GM12878 (cell line): ENCODE measurements around the gene PRDM16. TPM values are rescaled to one million over a fixed set of nuclear protein-coding genes. Genes with fewer than 3 reads are reported as not detected.

Experiments used
- ATAC-seq: fragments of 200-7000 bp; cut with Tn5 transposase; 3 replicates; pipeline ENCODE4 v1.9.1; 2020; ENCODE audit warnings: mild to moderate bottlenecking, moderate library complexity
- BruUV-seq: library from RNA; stranded (reverse); fragments of 400-500 nt; replicated peaks from 2 replicates; lab custom pipeline; 2021; lab: Mats Ljungman, UMichigan
- CTCF ChIA-PET: fragments of 300-600 bp; sonication (Branson Sonifier 250); formaldehyde crosslinking; extraction: SDS; loops from one replicate; lab custom pipeline; 2021; ENCODE audit warnings: inconsistent platforms; lab: Yijun Ruan, JAX
- POLR2A ChIA-PET: fragments of 350-600 bp; formaldehyde crosslinking; extraction: SDS; loops from one replicate; lab custom pipeline; 2021; ENCODE audit warnings: inconsistent platforms; lab: Charles Lee
- RAD21 ChIA-PET: fragments of 300-600 bp; sonication (Branson Sonifier 250); formaldehyde crosslinking; loops from one replicate; lab custom pipeline; 2023; ENCODE audit warnings: antibody characterized with exemption; ENCODE audit not compliant: unreplicated experiment; lab: Charles Lee
- SMC1A ChIA-PET: fragments of 300-600 bp; sonication (Branson Sonifier 250); formaldehyde crosslinking; loops from one replicate; lab custom pipeline; 2023; ENCODE audit not compliant: unreplicated experiment, uncharacterized antibody; lab: Charles Lee
- DNase-seq: peaks from one replicate; pipeline ENCODE4 v3.0.0-alpha.2; 2011; ENCODE audit warnings: low read depth, low spot score
- FAIRE-seq: peaks from 3 replicates; lab custom pipeline; 2011; peaks lifted over from hg19 to GRCh38; lab: Jason Lieb, UNC
- H2AFZ ChIP-seq: 2 replicates; pipeline ENCODE4 v1.6.0; 2011; ENCODE audit warnings: low read depth, low read length, control low read depth; ENCODE audit not compliant: control insufficient read depth
- H3K27ac ChIP-seq: 2 replicates; pipeline ENCODE4 v1.5.1; 2011; ENCODE audit warnings: control low read depth; ENCODE audit not compliant: control insufficient read depth, insufficient read depth
- H3K27me3 ChIP-seq, 2 experiments: replicated peaks in 1 of 2; 2 replicates each; pipeline versions ENCODE4 v1.6.0 to v1.6.1; 2011; ENCODE audit warnings: low read length in 1 of 2; ENCODE audit not compliant: control insufficient read depth in 2 of 2, insufficient read depth in 2 of 2
- H3K36me3 ChIP-seq, 2 experiments: 2 replicates each; pipeline ENCODE4 v1.5.1; 2011; ENCODE audit warnings: low read length in 1 of 2; ENCODE audit not compliant: control insufficient read depth in 2 of 2, insufficient read depth in 2 of 2
- H3K4me1 ChIP-seq: 2 replicates; pipeline ENCODE4 v1.6.1; 2011; ENCODE audit warnings: mild to moderate bottlenecking, low read length, moderate library complexity, mixed read lengths; ENCODE audit not compliant: control insufficient read depth, insufficient read depth
- H3K4me2 ChIP-seq: 2 replicates; pipeline ENCODE4 v1.6.0; 2011; ENCODE audit warnings: control low read depth; ENCODE audit not compliant: control insufficient read depth, insufficient read depth
- H3K4me3 ChIP-seq: fragments of 200-600 bp; sonication (generic); 2 replicates; pipeline ENCODE4 v1.5.1; 2016
- H3K79me2 ChIP-seq: 2 replicates; pipeline ENCODE4 v1.6.0; 2011; ENCODE audit warnings: low read length; ENCODE audit not compliant: control insufficient read depth, insufficient read depth
- H3K9ac ChIP-seq: 2 replicates; pipeline ENCODE4 v1.8.0; 2011; ENCODE audit warnings: low read length, control low read depth, mixed read lengths; ENCODE audit not compliant: control insufficient read depth, insufficient read depth
- H3K9me3 ChIP-seq: replicated peaks from 3 replicates; pipeline ENCODE4 v1.5.1; 2011; ENCODE audit warnings: mild to moderate bottlenecking, low read length; ENCODE audit not compliant: control insufficient read depth, insufficient read depth
- H4K20me1 ChIP-seq: 2 replicates; pipeline ENCODE4 v1.6.0; 2011; ENCODE audit not compliant: control insufficient read depth, insufficient read depth
- E2F4 ChIP-seq: IDR thresholded peaks from 2 replicates; pipeline ENCODE4 v1.6.1; 2012; ENCODE audit warnings: low read depth, low read length, improper control_type of control experiment
- FOXM1 ChIP-seq: IDR thresholded peaks from 2 replicates; pipeline ENCODE4 v1.6.1; 2012; ENCODE audit warnings: low read depth, mild to moderate bottlenecking, inconsistent platforms, low read length, moderate library complexity
- GABPA ChIP-seq: IDR thresholded peaks from 2 replicates; pipeline ENCODE4 v1.6.1; 2014; ENCODE audit warnings: antibody characterized with exemption, low read depth, mild to moderate bottlenecking, inconsistent platforms
- IKZF1 ChIP-seq: fragments of 450-650 bp; conservative IDR thresholded peaks from 2 replicates; pipeline ENCODE4 v1.6.1; 2017; ENCODE audit warnings: antibody characterized with exemption, mild to moderate bottlenecking
- KLF5 ChIP-seq: fragments of 450-650 bp; IDR thresholded peaks from 2 replicates; pipeline ENCODE4 v1.6.1; 2014; ENCODE audit warnings: mild to moderate bottlenecking; ENCODE audit not compliant: partially characterized antibody
- RAD21 ChIP-seq: IDR thresholded peaks from 2 replicates; pipeline ENCODE4 v1.6.1; 2011; ENCODE audit warnings: mild to moderate bottlenecking, low read depth, low read length, moderate library complexity; ENCODE audit not compliant: insufficient read depth
- WGBS: methylation state at CpG from one replicate; pipeline ENCODE4 v1.1.6; 2016; ENCODE audit warnings: low lambda C conversion rate; ENCODE audit not compliant: insufficient replicate concordance, insufficient coverage; ENCODE audit errors: missing lambda C conversion rate; 5-methylcytosine and 5-hydroxymethylcytosine counted together
- in situ Hi-C: fragments of 300-500 bp; cut with MboI; formaldehyde crosslinking; loops from 9 replicates; pipeline ENCODE4 v1.14.3; 2018; ENCODE audit warnings: mixed read lengths
- intact Hi-C: fragments of 100-400 bp; cut with micrococcal nuclease; formaldehyde crosslinking; loops from one replicate; pipeline ENCODE4 v1.14.2; 2022; ENCODE audit not compliant: unreplicated experiment
- polyA plus RNA-seq, 11 experiments: library from polyadenylated mRNA; depleted of rRNA in 4 of 11; unstranded in 6 of 11; stranded (reverse) in 5 of 11; fragments of >200 nt; fragmentation: Nextera tagmentation in 4 of 11; fragmentation: Illumina TruSeq in 1 of 11; extraction: Ambion mirVana in 4 of 11; extraction: Trizol in 1 of 11; gene quantifications; 1 replicate in 1 of 11; 2 replicates in 10 of 11; pipeline versions ENCODE4 v1.2.1 to v1.2.3, GENCODE V29; 2011 to 2016; ENCODE audit warnings: inconsistent platforms in 2 of 11, missing spikeins in 2 of 11, low read depth in 1 of 11
- total RNA-seq, 4 experiments: library from RNA; depleted of rRNA in 3 of 4; stranded (reverse); fragments of >200 nt in 3 of 4; fragmentation: Illumina TruSeq in 1 of 4; extraction: Trizol in 1 of 4; gene quantifications; 2 replicates each; pipeline versions ENCODE4 v1.2.1 to v1.2.3, GENCODE V29; 2013 to 2021
- TF ChIP-seq, protein P1 (sequence below): IDR thresholded peaks from 2 replicates; pipeline ENCODE4 v1.6.1; 2011; ENCODE audit warnings: low read depth, low read length, improper control_type of control experiment, borderline replicate concordance

PRDM16 gene
- total and polyA plus RNA-seq, 10 of the 15 experiments (the other 5 are each of a cell fraction or from before 2014, with no cell fraction given), result 0.03 TPM; not detected in 9

- ChIA-PET RAD21 (no interaction called here), POLR2A (no interaction called here), SMC1A (no interaction called here), CTCF (no interaction called here)
- intact Hi-C loops (no loop called here), in situ Hi-C loops (no loop called here)
- Histone ChIP-seq H4K20me1 (no peaks in the 10 kb centered on the region), H3K9me3 (no peaks in the 10 kb centered on the region; the same call in 2 of the 3 replicates), H3K9ac (no peak overlapping the region), H3K27ac (no peak overlapping the region), H3K4me1 (no peaks in the 10 kb centered on the region), H3K36me3 (no peaks in the 10 kb centered on the region), H3K79me2 (no peaks in the 10 kb centered on the region), H2AFZ (no peak overlapping the region), H3K4me2 (no peak overlapping the region), H3K27me3 (no peaks in the 10 kb centered on the region), H3K4me3 (no peak overlapping the region)
- ATAC-seq (no peak), FAIRE-seq (no peak), DNase-seq (no peak)
- TF ChIP-seq E2F4, result no peak
- no peak for TF ChIP-seq KLF5
- no TSS peak for BruUV-seq
- WGBS, result 43% methylated on average over 37 of the region's 38 CpGs
These were observed 125.9 kb downstream of the PRDM16 start for GRCh38 chr1:3194760-3195479.

DNA sequence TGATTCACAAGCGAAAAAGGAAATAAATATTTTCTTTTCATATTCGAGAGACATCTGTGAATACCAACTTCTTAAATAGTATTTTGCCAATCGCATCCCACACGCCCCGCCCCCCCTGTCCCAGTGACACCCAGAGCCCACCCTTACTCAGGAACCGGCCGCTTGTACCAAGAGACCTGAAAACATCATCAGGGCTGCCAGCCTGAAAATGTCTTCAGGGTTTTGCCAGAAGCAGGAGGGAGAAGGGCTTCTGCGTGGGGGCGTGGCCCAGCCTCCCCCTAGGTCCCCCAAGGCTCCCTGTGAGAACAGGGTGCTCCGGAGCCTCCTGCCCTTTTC is 126.4 kb downstream of the PRDM16 start:
- Histone ChIP-seq H3K4me2 (no peak overlapping the region), H3K27ac (no peak overlapping the region), H4K20me1 (no peaks in the 10 kb centered on the region), H2AFZ (no peak overlapping the region), H3K9me3 (no peaks in the 10 kb centered on the region; the same call in 2 of the 3 replicates), H3K9ac (no peak overlapping the region), H3K27me3 (no peaks in the 10 kb centered on the region), H3K4me3 (no peak overlapping the region), H3K4me1 (no peaks in the 10 kb centered on the region), H3K36me3 (no peaks in the 10 kb centered on the region), H3K79me2 (no peaks in the 10 kb centered on the region)
- WGBS, result 16% methylated on average over 10 of the region's 10 CpGs
- ChIA-PET POLR2A (no interaction called here), RAD21 (no interaction called here), SMC1A (no interaction called here), CTCF (no interaction called here)
- no peak for FAIRE-seq
- intact Hi-C loops, result no loop called here
- ATAC-seq, result no peak
- in situ Hi-C loops, result no loop called here
- no TSS peak for BruUV-seq
- TF ChIP-seq IKZF1, result no peak
- TF ChIP-seq FOXM1, result no peak
- no peak for TF ChIP-seq RAD21
- TF ChIP-seq GABPA, result no peak
- TF ChIP-seq, protein P1, sequence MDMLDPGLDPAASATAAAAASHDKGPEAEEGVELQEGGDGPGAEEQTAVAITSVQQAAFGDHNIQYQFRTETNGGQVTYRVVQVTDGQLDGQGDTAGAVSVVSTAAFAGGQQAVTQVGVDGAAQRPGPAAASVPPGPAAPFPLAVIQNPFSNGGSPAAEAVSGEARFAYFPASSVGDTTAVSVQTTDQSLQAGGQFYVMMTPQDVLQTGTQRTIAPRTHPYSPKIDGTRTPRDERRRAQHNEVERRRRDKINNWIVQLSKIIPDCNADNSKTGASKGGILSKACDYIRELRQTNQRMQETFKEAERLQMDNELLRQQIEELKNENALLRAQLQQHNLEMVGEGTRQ, result no peak
- no peak for DNase-seq
